HFFc6 (cell line): ENCODE measurements around the gene UST. TPM values are rescaled to one million over a fixed set of nuclear protein-coding genes. Genes with fewer than 3 reads are reported as not detected.

Source experiments
- DNase-seq: peaks from one replicate; pipeline ENCODE4 v3.0.0-alpha.2; 2018
- H3K27ac Mint-ChIP-seq: 2 replicates; pipeline ENCODE4 v1.8.0; 2020; ENCODE audit warnings: mild to moderate bottlenecking, mixed read lengths
- H3K27me3 Mint-ChIP-seq: 2 replicates; pipeline ENCODE4 v1.8.0; 2021; ENCODE audit warnings: mild to moderate bottlenecking, moderate library complexity, mixed read lengths; ENCODE audit not compliant: insufficient read depth
- H3K36me3 Mint-ChIP-seq: 2 replicates; pipeline ENCODE4 v1.8.0; 2021; ENCODE audit warnings: low read depth, mixed read lengths
- H3K4me1 Mint-ChIP-seq: 2 replicates; pipeline ENCODE4 v1.8.0; 2020; ENCODE audit warnings: low read depth, mixed read lengths
- H3K4me3 Mint-ChIP-seq: 2 replicates; pipeline ENCODE4 v1.8.0; 2020; ENCODE audit warnings: mild to moderate bottlenecking, moderate library complexity, mixed read lengths
- H3K9me3 Mint-ChIP-seq: 2 replicates; pipeline ENCODE4 v1.8.0; 2020; ENCODE audit warnings: mild to moderate bottlenecking, mixed read lengths
- CTCF ChIP-seq: fragments of 200-600 bp; sonication (generic); IDR thresholded peaks from 2 replicates; pipeline ENCODE4 v1.5.0; 2021; ENCODE audit warnings: antibody characterized with exemption, mild to moderate bottlenecking
- total RNA-seq, 6 experiments: library from RNA; stranded (reverse); fragmentation: NEBNext Ultra II Directional; extraction: Animal tissue kit (Norgen Biotek cat#: 25700); gene quantifications; 2 replicates in 1 of 6; 3 replicates in 5 of 6; pipeline ENCODE4 v1.2.3, GENCODE V29; 2021

Gene UST
- total RNA-seq, 6 experiments from 2014 or later = 12.9 to 17.3 (median 16.7) TPM

- Mint-ChIP-seq H3K36me3 (no peaks in the 10 kb centered on the region), H3K9me3 (no peaks in the 10 kb centered on the region), H3K4me1 (peaks cover 15% of the 10 kb centered on the region), H3K4me3 (no peak overlapping the region), H3K27me3 (no peaks in the 10 kb centered on the region), H3K27ac (no peak overlapping the region)
- DNase-seq = no peak
- no peak for TF ChIP-seq CTCF
These were observed 210.9 kb downstream of the UST start for GRCh38 chr6:148957752-148958151.

GRCh38 chr6:148959008-148959407 lies 212.2 kb downstream of the UST start:
- Mint-ChIP-seq H3K4me3 (no peak overlapping the region), H3K9me3 (no peaks in the 10 kb centered on the region), H3K27me3 (no peaks in the 10 kb centered on the region), H3K4me1 (peaks cover 10% of the 10 kb centered on the region), H3K27ac (no peak overlapping the region), H3K36me3 (no peaks in the 10 kb centered on the region)
- no peak for DNase-seq
- peak; percentile 26; the same call in 1 of the 2 replicates for TF ChIP-seq CTCF

GRCh38 chr6:148959501-148959900 lies 212.7 kb downstream of the UST start:
- no peak for TF ChIP-seq CTCF
- Mint-ChIP-seq H3K27ac (no peak overlapping the region), H3K4me1 (peaks cover 10% of the 10 kb centered on the region), H3K27me3 (no peaks in the 10 kb centered on the region), H3K9me3 (no peaks in the 10 kb centered on the region), H3K36me3 (no peaks in the 10 kb centered on the region), H3K4me3 (no peak overlapping the region)
- no peak for DNase-seq

DNA sequence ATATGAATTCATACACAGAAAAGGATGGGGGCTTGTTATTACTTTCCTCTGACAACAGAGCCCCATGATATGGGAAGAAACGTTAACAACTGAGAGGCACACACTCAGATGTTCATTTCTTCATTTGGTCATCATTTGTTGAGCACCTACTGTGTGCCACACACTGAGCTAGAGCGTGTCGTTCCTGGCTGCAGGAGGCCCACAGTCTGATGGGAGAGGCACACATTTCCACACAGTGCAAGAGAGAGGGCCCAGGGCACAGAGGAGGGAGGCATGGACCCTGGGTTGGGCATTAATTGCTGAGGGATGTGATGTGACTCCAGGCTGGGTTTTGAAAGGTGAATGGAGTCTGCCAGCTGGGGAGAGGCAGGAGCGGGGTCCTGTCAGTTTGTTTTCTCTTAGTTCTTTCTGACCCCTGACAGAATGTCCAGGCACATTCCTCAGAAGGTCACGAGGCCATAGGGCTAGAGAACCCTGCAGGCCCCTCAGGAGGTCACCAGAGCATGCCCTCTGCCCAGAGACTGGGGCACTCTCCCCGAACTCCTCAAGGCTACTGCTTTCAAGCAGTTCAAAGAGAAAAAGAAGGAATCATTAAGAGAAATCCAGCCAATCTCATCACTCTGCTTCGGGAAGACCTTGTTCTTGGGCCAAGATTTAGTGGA lies 216.2 kb downstream of the UST start:
- Mint-ChIP-seq H3K4me1 (no peaks in the 10 kb centered on the region), H3K27ac (no peak overlapping the region), H3K9me3 (no peaks in the 10 kb centered on the region), H3K36me3 (no peaks in the 10 kb centered on the region), H3K4me3 (no peak overlapping the region), H3K27me3 (no peaks in the 10 kb centered on the region; the same call in 1 of the 2 replicates)
- no peak for TF ChIP-seq CTCF
- no peak for DNase-seq

- no peak for TF ChIP-seq CTCF
- no peaks in the 10 kb centered on the region for H3K36me3 Mint-ChIP-seq
- no peak overlapping the region for H3K27ac Mint-ChIP-seq
- DNase-seq = no peak
- no peaks in the 10 kb centered on the region for H3K9me3 Mint-ChIP-seq
- peaks cover 7% of the 10 kb centered on the region for H3K4me1 Mint-ChIP-seq
- no peaks in the 10 kb centered on the region; the same call in 1 of the 2 replicates for H3K27me3 Mint-ChIP-seq
- H3K4me3 Mint-ChIP-seq = no peak overlapping the region
These were observed 216.9 kb downstream of the UST start for GRCh38 chr6:148963738-148964137.
